GM19025 (cell line): ENCODE measurements around the gene LPP.

ENCODE experiments used
- ATAC-seq: cut with Tn5 transposase; IDR thresholded peaks from one replicate; pipeline ENCODE4 v1.9.1; 2021; ENCODE audit warnings: mild to moderate bottlenecking, low read depth, moderate library complexity; ENCODE audit not compliant: unreplicated experiment

Gene LPP

GRCh38 chr3:188218603-188219002 is 64.6 kb downstream of the LPP start:
- ATAC-seq = no peak

- ATAC-seq = no peak
Observed at GRCh38 chr3:188219147-188219546, 65.2 kb downstream of the LPP start.

GRCh38 chr3:188220097-188220788 is 66.3 kb downstream of the LPP start:
- ATAC-seq = no peak

GRCh38 chr3:188220988-188221818 is 67.2 kb downstream of the LPP start:
- no peak for ATAC-seq

GRCh38 chr3:188223936-188224335 is 70.0 kb downstream of the LPP start:
- ATAC-seq = no peak

- no peak for ATAC-seq
Observed at GRCh38 chr3:188227442-188227841, 73.5 kb downstream of the LPP start.

GRCh38 chr3:188229177-188229576 is 75.2 kb downstream of the LPP start:
- ATAC-seq = no peak

GRCh38 chr3:188229726-188230125 is 75.8 kb downstream of the LPP start:
- no peak for ATAC-seq

- ATAC-seq = no peak
Observed at GRCh38 chr3:188230962-188231361, 77.0 kb downstream of the LPP start.

GRCh38 chr3:188231456-188231855 is 77.5 kb downstream of the LPP start:
- no peak for ATAC-seq

- no peak for ATAC-seq
Observed at GRCh38 chr3:188232656-188233055, 78.7 kb downstream of the LPP start.

GRCh38 chr3:188233320-188233719 is 79.4 kb downstream of the LPP start:
- ATAC-seq = no peak

- no peak for ATAC-seq
Observed at GRCh38 chr3:188234132-188234531, 80.2 kb downstream of the LPP start.

- ATAC-seq = no peak
Observed at GRCh38 chr3:188236271-188236670, 82.3 kb downstream of the LPP start.

- no peak for ATAC-seq
Observed at GRCh38 chr3:188239035-188239434, 85.1 kb downstream of the LPP start.

GRCh38 chr3:188239577-188239976 is 85.6 kb downstream of the LPP start:
- ATAC-seq = no peak

- no peak for ATAC-seq
Observed at GRCh38 chr3:188240189-188240981, 86.4 kb downstream of the LPP start.

- ATAC-seq = no peak
Observed at GRCh38 chr3:188241072-188241471, 87.1 kb downstream of the LPP start.

- no peak for ATAC-seq
Observed at GRCh38 chr3:188241883-188242282, 87.9 kb downstream of the LPP start.

GRCh38 chr3:188242436-188243123 is 88.6 kb downstream of the LPP start:
- no peak for ATAC-seq
